ENCODE results near the gene ASPN. TPM values are rescaled to one million over a fixed set of nuclear protein-coding genes. Genes with fewer than 3 reads are reported as not detected.

Gene ASPN
- total RNA-seq, 1 experiment from 2014 or later: 0.26 TPM

DNA sequence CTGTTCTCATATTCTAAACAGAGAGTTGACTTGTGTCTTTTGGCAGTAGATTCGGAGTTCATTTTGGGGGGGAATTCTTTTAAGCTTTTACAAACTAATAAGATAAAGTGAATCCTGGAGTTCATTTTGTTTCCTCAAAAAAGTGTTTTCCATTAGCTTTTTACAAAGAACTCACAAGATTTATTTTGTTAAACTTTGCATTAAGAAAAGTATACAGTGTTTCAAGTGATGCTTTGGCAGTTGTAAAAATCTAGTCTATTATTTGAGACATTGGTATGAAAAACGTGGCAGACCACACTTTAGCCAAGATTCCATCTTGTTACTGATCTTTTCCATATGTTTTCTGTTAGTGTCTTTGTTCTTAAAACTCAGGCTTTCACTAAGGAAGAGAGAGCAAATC lies 56.8 kb downstream of the ASPN start:
- peak; percentile 30 for DNase-seq (ENCODE audit: low spot score)
- no peak for TF ChIP-seq EZH2 (IDR thresholded peaks at IDR 0.05; ENCODE audit: borderline replicate concordance, low read depth, low read length, poor library complexity, severe bottlenecking)
- TF ChIP-seq, protein P1, sequence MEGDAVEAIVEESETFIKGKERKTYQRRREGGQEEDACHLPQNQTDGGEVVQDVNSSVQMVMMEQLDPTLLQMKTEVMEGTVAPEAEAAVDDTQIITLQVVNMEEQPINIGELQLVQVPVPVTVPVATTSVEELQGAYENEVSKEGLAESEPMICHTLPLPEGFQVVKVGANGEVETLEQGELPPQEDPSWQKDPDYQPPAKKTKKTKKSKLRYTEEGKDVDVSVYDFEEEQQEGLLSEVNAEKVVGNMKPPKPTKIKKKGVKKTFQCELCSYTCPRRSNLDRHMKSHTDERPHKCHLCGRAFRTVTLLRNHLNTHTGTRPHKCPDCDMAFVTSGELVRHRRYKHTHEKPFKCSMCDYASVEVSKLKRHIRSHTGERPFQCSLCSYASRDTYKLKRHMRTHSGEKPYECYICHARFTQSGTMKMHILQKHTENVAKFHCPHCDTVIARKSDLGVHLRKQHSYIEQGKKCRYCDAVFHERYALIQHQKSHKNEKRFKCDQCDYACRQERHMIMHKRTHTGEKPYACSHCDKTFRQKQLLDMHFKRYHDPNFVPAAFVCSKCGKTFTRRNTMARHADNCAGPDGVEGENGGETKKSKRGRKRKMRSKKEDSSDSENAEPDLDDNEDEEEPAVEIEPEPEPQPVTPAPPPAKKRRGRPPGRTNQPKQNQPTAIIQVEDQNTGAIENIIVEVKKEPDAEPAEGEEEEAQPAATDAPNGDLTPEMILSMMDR (conservative IDR thresholded peaks at IDR 0.05; ENCODE audit: low read depth, low read length): no peak
- Histone ChIP-seq H3K36me3 (ENCODE audit: insufficient read depth, low read length, poor library complexity, severe bottlenecking) (no peaks in the 10 kb centered on the region), H3K4me3 (ENCODE audit: low read depth, low read length, poor library complexity, severe bottlenecking) (no peak overlapping the region), H3K9me3 (ENCODE audit: low read depth, low read length, poor library complexity, severe bottlenecking) (no peaks in the 10 kb centered on the region), H3K4me1 (ENCODE audit: insufficient read depth, low read length, poor library complexity, severe bottlenecking) (peaks cover 27% of the 10 kb centered on the region), H3K27me3 (replicated peaks; ENCODE audit: insufficient read depth, low read depth, low read length, poor library complexity) (no peaks in the 10 kb centered on the region), H3K27ac (ENCODE audit: low read depth, low read length, poor library complexity, severe bottlenecking) (peak overlapping the region; percentile 51)
- intact Hi-C loops (cut with micrococcal nuclease; ENCODE audit: unreplicated experiment): no loop called here
- ChIA-PET POLR2A (ENCODE audit: low non-redundant PET) (no interaction called here), CTCF (no interaction called here)
- BruUV-seq (replicated peaks): no TSS peak

DNA sequence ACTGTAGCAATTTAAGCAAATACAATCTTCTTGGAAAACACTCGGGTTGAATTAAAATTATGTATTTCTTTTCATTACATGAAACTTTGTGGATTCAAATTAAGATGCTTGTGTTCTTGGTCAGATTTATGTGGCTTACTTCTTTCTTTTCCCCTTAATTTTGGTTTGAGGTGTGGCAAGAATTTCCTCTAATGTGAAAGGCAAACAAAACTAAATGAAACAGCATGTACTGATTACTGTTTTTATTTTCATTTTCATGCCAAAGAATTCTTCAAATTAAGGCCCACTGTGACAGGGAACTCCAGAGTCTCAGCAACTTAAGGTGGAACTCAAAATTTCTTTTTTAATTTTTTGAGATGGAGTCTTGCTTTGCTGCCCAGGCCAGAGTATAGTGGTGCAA lies 58.0 kb downstream of the ASPN start, which contains the start of gene OMD:
TSS of gene OMD (minus strand) at position 132 of the 400 bp plus-strand sequence. CDS start 6,913 bp downstream, outside the sequence.
- BruUV-seq (replicated peaks): no TSS peak
- CTCF ChIA-PET: no interaction called here
- TF ChIP-seq, protein P1 (conservative IDR thresholded peaks at IDR 0.05; ENCODE audit: low read depth, low read length): no peak
- TF ChIP-seq EZH2 (IDR thresholded peaks at IDR 0.05; ENCODE audit: borderline replicate concordance, low read depth, low read length, poor library complexity, severe bottlenecking): no peak

DNA sequence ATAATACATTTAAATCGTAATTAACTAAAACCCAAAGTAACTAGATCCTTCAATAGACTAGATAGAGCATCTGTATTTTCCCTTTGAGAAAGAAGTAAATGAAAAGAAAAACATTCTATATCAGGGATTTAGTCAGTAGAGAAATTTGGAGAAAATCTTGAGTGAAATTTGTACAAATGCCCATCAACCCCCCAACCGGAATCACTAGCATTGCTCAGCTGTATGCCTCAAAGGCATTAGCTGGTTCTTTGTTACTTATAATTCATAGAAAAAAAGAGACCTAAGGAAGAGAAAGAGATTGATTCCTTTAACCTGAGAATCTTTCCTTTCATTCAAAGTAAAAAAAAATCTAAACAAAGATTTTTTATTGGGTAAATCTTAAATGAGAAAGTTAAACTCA lies 58.7 kb downstream of the ASPN start:
- Histone ChIP-seq H3K27ac (ENCODE audit: low read depth, low read length, poor library complexity, severe bottlenecking) (no peak overlapping the region), H3K9me3 (ENCODE audit: low read depth, low read length, poor library complexity, severe bottlenecking) (no peaks in the 10 kb centered on the region), H3K4me3 (ENCODE audit: low read depth, low read length, poor library complexity, severe bottlenecking) (no peak overlapping the region), H3K4me1 (ENCODE audit: insufficient read depth, low read length, poor library complexity, severe bottlenecking) (peaks cover 27% of the 10 kb centered on the region), H3K27me3 (replicated peaks; ENCODE audit: insufficient read depth, low read depth, low read length, poor library complexity) (no peaks in the 10 kb centered on the region), H3K36me3 (ENCODE audit: insufficient read depth, low read length, poor library complexity, severe bottlenecking) (no peaks in the 10 kb centered on the region)
- no peak for DNase-seq (ENCODE audit: low spot score)
- BruUV-seq (replicated peaks): no TSS peak
- intact Hi-C loops (cut with micrococcal nuclease; ENCODE audit: unreplicated experiment): no loop called here
- POLR2A ChIA-PET (ENCODE audit: low non-redundant PET): no interaction called here
- CTCF ChIA-PET: no interaction called here
- TF ChIP-seq, protein P1 (conservative IDR thresholded peaks at IDR 0.05; ENCODE audit: low read depth, low read length): no peak
- no peak for TF ChIP-seq EZH2 (IDR thresholded peaks at IDR 0.05; ENCODE audit: borderline replicate concordance, low read depth, low read length, poor library complexity, severe bottlenecking)

More for the DNA sequence above, 58.0 kb downstream of the ASPN start, which contains the start of gene OMD:
- H3K27me3 ChIP-seq (replicated peaks; ENCODE audit: insufficient read depth, low read depth, low read length, poor library complexity): no peaks in the 10 kb centered on the region
- DNase-seq (ENCODE audit: low spot score): no peak
- POLR2A ChIA-PET (ENCODE audit: low non-redundant PET): no interaction called here
- H3K27ac ChIP-seq (ENCODE audit: low read depth, low read length, poor library complexity, severe bottlenecking): peak within 1 kb of the TSS; percentile 51
- H3K9me3 ChIP-seq (ENCODE audit: low read depth, low read length, poor library complexity, severe bottlenecking): no peaks in the 10 kb centered on the region
- intact Hi-C loops (cut with micrococcal nuclease; ENCODE audit: unreplicated experiment): no loop called here
- H3K36me3 ChIP-seq (ENCODE audit: insufficient read depth, low read length, poor library complexity, severe bottlenecking): no peaks in the 10 kb centered on the region
- no peak within 1 kb of the TSS for H3K4me3 ChIP-seq (ENCODE audit: low read depth, low read length, poor library complexity, severe bottlenecking)
- peaks cover 27% of the 10 kb centered on the region for H3K4me1 ChIP-seq (ENCODE audit: insufficient read depth, low read length, poor library complexity, severe bottlenecking)

All from A673 (cell line).